HS-27A (cell line): Measurements from ENCODE around the gene AMPD3.
A peak's percentile ranks its signal among the peaks of the same experiment; 100 is the strongest.

Experiments used
- DNase-seq: peaks from one replicate; pipeline ENCODE4 v3.0.0-alpha.2; 2012; ENCODE audit warnings: low read depth, missing footprints

The AMPD3 gene

GRCh38 chr11:10539339-10539738, 84.3 kb downstream of the AMPD3 start:
- no peak for DNase-seq

GRCh38 chr11:10540546-10540914, 85.5 kb downstream of the AMPD3 start:
- no peak for DNase-seq

GRCh38 chr11:10540915-10541560, 86.0 kb downstream of the AMPD3 start, which contains the start of gene RNF141:
TSS of gene RNF141 (minus strand) at chr11:10541187. CDS start at chr11:10534158, 7,029 bp downstream.
- peak; percentile 74 for DNase-seq

GRCh38 chr11:10541561-10541930, 86.5 kb downstream of the AMPD3 start:
- DNase-seq: no peak

GRCh38 chr11:10542776-10543175, 87.7 kb downstream of the AMPD3 start:
- DNase-seq: no peak

GRCh38 chr11:10543782-10544181, 88.7 kb downstream of the AMPD3 start:
- no peak for DNase-seq

- DNase-seq: no peak
Measured at GRCh38 chr11:10544491-10545465, 89.7 kb downstream of the AMPD3 start.

GRCh38 chr11:10550503-10551289, 95.6 kb downstream of the AMPD3 start:
- no peak for DNase-seq

GRCh38 chr11:10551290-10551592, 96.2 kb downstream of the AMPD3 start:
- no peak for DNase-seq

- no peak for DNase-seq
Measured at GRCh38 chr11:10551845-10552352, 96.8 kb downstream of the AMPD3 start.

- no peak for DNase-seq
Measured at GRCh38 chr11:10556590-10556989, 101.5 kb downstream of the AMPD3 start.
